ENCODE data around the gene SYT12. TPM values are rescaled to one million over a fixed set of nuclear protein-coding genes. Genes with fewer than 3 reads are reported as not detected.

Gene SYT12
- total and polyA plus RNA-seq, 2 of the 4 experiments (the other 2 are of a cell fraction) = 0.54 to 0.74 TPM

DNA sequence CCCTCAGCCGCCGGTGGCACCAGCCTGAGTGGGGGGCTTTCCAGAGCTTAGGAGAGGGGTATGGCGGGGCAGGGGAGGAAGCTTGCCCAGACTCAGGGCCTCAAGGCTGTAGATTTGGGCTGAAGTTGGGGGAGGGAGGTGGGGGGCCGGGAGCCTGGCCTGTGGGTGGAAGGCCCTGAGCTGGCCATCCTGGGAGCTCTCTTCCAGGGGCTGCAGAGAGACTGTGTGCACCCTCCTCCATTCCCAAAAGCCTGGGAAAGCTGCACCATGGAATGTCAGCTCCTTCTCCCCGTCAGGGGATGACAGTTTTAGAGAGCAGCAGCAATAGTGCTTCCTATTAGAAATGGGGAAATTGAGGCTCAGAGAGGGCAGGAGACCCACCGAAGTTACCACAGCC lies 1.0 kb downstream of the SYT12 start (continued):
- no peak for TF ChIP-seq CTCF (conservative IDR thresholded peaks at IDR 0.05; ENCODE audit: low read depth, low read length)

DNA sequence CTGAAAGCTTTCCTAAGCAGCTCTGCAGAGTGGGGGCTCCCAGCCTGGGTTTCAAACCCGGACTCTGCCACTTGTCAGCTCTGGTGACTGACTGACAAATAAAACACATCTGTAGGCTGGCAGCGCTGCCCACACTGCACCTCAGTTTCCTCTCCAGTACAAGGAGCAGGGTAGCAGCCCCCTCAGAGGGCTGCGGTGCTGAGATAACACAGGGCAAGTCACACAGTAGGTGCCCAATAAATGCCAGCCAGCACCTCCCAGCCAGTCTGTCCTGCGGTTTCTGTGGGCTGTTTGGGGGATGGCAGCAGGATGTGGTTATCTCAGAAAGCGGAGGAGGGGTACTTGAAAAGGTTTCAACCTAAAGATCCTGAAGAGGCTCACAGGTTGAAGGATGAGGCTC lies 1.5 kb downstream of the SYT12 start:
- in situ Hi-C loops (cut with MboI; ENCODE audit: low sequenced_read_pairs) = no loop called here

More for the DNA sequence above, 1.5 kb downstream of the SYT12 start:
- H3K9me3 ChIP-seq (ENCODE audit: control insufficient read depth, insufficient read depth, low read length) = no peaks in the 10 kb centered on the region
- H2BK20ac ChIP-seq (ENCODE audit: low read depth, low read length) = no peak overlapping the region
- H3K79me1 ChIP-seq (ENCODE audit: low read depth in 1 of 2, low read length in 2 of 2) = no peaks in the 10 kb centered on the region
- H3K27me3 ChIP-seq (ENCODE audit: control insufficient read depth, insufficient read depth, low read length) = peaks cover 13% of the 10 kb centered on the region
- no peak overlapping the region for H3K56ac ChIP-seq (ENCODE audit: extremely low read depth, insufficient read depth, low read length)
- H3K36me3 ChIP-seq (ENCODE audit: control insufficient read depth, insufficient read depth, low read length) = no peaks in the 10 kb centered on the region
- H3K4ac ChIP-seq (ENCODE audit: low read depth, low read length) = no peak overlapping the region
- no peak overlapping the region for H4K8ac ChIP-seq (ENCODE audit: low read depth in 2 of 2, low read length in 2 of 2)
- no peak overlapping the region for H2BK5ac ChIP-seq (ENCODE audit: low read depth, low read length, poor library complexity, severe bottlenecking)
- no TSS peak for BruUV-seq (replicated peaks)
- no peak overlapping the region for H3K23ac ChIP-seq (ENCODE audit: low read depth, low read length)
- H3K9ac ChIP-seq (ENCODE audit: low read depth, low read length) = no peak overlapping the region
- H3K14ac ChIP-seq (replicated peaks; ENCODE audit: low read depth, low read length) = no peak overlapping the region
- POLR2A ChIA-PET (ENCODE audit: unreplicated experiment) = no interaction called here
- no peak overlapping the region for H4K91ac ChIP-seq (ENCODE audit: insufficient read depth, low read depth, low read length)
- dilution Hi-C loops (cut with HindIII; ENCODE audit: low sequenced_read_pairs, unreplicated experiment) = no loop called here
- peak overlapping the region; percentile 43; the same call in 1 of the 2 replicates for H2AK5ac ChIP-seq (ENCODE audit: low read depth, low read length)
- no peaks in the 10 kb centered on the region for H3K9me1 ChIP-seq (ENCODE audit: insufficient read depth, low read length)
- H4K20me1 ChIP-seq (ENCODE audit: insufficient read depth, low read length) = no peaks in the 10 kb centered on the region
- intact Hi-C loops (cut with micrococcal nuclease) = no loop called here
- H3K4me1 ChIP-seq (ENCODE audit: control insufficient read depth, insufficient read depth, low read length) = peaks cover 9% of the 10 kb centered on the region; the same call in 1 of the 2 replicates
- no peak overlapping the region for H2AFZ ChIP-seq (replicated peaks; ENCODE audit: low read length, poor library complexity)
- ATAC-seq (ENCODE audit: low read depth) = no peak
- H2BK120ac ChIP-seq (ENCODE audit: low read depth, low read length) = no peak overlapping the region
- no peak overlapping the region for H3K27ac ChIP-seq (ENCODE audit: insufficient read depth, low read length)
- H2AK9ac ChIP-seq (replicated peaks; ENCODE audit: low read depth, low read length, poor library complexity) = no peak overlapping the region
- TF ChIP-seq FOS (IDR thresholded peaks at IDR 0.05; ENCODE audit: low read depth, low read length) (no peak), BHLHE40 (IDR thresholded peaks at IDR 0.05; ENCODE audit: low read depth, low read length) (no peak), RCOR1 (IDR thresholded peaks at IDR 0.05; ENCODE audit: insufficient replicate concordance, low read length) (no peak), CHD1 (IDR thresholded peaks at IDR 0.05; ENCODE audit: low read depth, low read length) (no peak), SMC3 (IDR thresholded peaks at IDR 0.05; ENCODE audit: low read depth, low read length) (no peak)
- no peak overlapping the region for H3K4me2 ChIP-seq (ENCODE audit: low read depth, low read length)
- no peak overlapping the region; the same call in 2 of the 3 replicates for H2BK15ac ChIP-seq (ENCODE audit: low read depth, low read length)
- DNase-seq = no peak
- WGBS, 2 experiments (ENCODE audit: extremely low coverage in 2 of 2, insufficient read length in 1 of 2) = 52% methylated on average over 2 of the region's 5 CpGs; no CpG with 5 or more reads in 1 of the 2 experiments
- CTCF ChIA-PET = no interaction called here
- no peak overlapping the region for H3K18ac ChIP-seq (ENCODE audit: low read depth, low read length)
- H3K4me3 ChIP-seq (ENCODE audit: insufficient read depth, low read depth, low read length) = no peak overlapping the region
- H4K5ac ChIP-seq (ENCODE audit: low read depth, low read length) = no peak overlapping the region
